ENCODE data around the gene CERS5.

DNA sequence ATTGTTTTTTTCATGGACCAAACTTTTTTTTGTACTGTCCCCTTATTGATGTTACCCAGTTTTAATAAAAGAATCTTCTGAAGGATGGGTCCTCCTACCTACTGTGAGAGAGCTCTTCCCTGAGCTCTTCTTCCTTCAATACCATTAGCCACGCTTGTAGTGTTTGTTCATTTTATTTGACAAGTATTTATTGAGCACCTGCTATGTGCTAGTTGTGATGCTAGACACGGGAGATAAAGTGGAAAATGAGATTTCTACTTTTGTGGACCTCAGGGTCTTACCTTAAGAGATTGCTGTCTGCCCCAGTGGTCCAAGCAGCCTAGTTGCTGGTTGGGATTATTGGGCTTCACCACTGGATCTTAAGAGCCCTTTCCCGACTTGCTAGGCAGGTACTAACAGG lies 66.6 kb downstream of the CERS5 start:
- no peak for TF ChIP-seq POLR2A (IDR thresholded peaks at IDR 0.05; ENCODE audit: low read depth, low read length)
- TF ChIP-seq POLR2AphosphoS5 (IDR thresholded peaks at IDR 0.05; ENCODE audit: low read depth, low read length), result no peak
- no peak for TF ChIP-seq TAF1 (IDR thresholded peaks at IDR 0.05; ENCODE audit: low read depth, low read length)

All from GM12891 (cell line).